Anterior cingulate cortex (tissue), 58 donors: ENCODE results near the gene TBC1D22A.

Source experiments
- DNase-seq, 58 donors: peaks; one replicate each; lab custom pipeline; 2025; lab: John Stamatoyannopoulos, UW

Gene TBC1D22A

DNA sequence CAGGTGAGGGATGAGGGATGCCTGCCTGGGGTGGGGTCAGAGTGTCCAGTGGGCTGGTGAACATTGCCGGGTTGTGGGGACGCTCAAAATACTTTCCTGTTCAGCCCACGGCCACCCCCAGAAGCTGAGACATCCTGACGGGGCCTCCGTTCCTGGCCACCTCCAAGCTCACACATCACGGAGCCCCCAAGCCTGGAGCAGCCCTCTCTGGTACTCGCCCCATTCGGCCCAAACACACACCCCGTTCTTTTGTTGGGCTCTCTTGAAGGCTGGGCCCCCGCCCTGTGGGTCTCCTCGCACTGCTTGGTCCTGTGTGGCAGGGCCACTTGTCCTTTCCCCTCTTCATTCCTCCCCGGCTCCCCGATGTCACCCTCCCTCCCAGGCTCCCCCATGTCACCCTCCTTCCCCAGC, 442.6 kb downstream of the TBC1D22A start:
- DNase-seq = no peak

DNA sequence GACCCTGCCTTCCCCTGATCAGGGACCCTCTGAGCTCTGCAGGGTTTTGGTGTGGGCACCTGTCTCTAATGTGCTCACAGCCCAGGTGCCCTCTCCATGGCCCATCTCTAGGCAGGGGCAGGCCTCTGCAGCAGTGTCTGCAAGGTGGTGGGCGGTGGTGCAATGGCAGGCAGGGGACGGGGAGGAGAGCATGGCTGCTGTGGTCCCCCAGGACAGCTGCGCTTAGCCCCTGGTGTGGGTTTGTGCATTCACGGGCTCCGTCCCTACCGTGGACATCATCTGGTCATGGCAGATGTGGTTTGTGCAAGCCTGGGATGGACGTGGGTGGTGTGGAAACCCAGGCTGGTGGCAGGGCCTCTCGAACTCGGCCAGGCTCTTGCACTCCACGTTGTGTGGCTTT, 443.1 kb downstream of the TBC1D22A start:
- DNase-seq = no peak

DNA sequence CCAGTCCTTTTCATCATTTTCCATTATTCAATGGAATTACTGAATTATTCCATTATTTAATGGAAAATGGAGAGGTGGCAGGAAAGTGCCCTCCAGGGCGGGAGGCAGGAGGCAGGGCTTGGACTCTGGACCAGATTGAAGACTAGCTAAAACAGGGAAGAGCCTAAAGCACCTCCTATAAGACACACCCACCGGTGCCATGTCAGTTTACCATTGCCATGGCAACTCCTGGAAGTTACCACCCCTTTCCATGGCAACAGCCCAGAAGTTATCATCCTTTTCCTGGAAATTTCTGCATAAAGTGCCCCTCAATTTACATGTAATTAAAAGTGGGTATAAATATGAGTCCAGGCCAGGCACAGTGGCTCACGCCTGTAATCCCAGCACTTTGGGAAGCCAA, 443.7 kb downstream of the TBC1D22A start:
- DNase-seq = no peak

DNA sequence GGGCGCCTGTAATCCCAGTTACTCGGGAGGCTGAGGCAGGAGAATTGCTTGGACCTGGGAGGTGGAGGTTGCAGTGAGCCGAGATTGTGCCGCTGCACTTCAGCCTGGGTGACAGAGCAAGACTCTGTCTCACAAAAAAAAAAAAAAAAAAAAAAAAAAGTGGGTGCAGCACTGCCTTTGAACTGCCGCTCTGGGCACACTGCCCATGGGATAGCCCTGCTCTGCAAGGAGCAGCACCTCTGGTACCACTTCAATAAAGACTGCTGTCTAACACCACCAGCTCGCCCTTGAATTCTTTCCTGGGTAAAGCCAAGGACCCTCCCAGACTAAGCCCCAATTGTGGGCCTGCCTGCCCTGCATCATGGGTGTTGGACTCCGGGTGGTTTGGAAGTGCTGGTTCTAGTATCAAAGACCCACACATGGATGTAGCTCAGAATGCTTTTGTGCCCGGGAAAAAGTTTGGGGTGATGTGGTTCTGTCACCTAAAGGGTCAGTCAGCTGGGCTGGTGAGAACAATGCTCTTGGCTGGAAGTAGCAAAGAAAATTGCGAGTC, 444.3 kb downstream of the TBC1D22A start:
- no peak for DNase-seq

DNA sequence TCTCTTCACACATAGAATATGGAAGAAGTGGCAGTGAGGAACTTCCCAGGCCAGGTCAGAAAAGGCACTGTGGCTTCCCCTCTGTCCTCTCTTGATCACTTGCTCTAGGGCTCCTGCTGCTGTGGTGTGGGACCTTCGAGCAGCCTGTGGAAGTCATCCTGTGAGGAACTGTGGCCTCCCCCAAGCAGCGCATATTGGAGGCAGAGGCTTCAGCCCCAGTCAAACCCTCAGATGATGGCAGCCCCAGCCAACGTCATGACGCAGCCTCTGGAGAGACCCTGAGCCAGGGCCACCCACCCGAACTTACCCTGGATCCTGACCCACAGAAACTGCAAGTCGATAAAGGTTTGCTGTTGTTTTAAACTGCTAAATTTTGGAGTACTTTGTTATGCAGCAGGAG, 444.9 kb downstream of the TBC1D22A start:
- no peak for DNase-seq

DNA sequence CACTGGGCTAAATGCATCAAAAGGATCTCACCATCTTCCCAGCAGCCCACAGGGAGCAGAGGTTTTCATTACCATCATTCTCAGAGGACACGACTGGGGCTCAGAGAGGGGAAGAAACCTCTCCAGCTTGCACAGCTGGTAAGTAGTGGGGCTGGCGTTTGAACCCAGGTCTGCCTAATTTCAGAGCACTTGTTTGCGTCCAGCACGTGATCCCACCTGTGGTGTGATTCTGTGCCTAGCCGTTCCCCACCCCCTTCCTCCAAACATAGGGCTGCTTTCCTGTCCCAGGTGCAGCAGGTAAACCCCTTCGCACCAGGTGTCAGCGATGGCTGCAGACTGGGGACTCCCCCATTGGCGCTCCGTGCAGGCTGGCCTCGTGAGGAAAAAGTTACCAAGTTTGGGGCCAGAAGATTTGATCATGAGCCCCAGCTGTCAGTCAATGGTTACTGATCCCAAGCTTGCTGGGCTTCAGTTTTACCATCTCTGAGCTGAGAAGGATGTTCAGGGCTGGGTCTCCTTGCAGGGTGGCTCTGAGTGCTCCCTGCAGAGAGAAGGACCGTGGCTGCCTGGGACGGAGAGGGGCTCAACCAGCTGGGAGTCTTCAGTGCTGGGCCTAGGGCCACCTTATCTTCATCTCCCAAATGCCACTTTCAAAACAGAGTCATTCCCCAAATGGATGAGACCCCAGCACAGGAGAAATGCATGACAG, 445.6 kb downstream of the TBC1D22A start:
- DNase-seq = no peak

DNA sequence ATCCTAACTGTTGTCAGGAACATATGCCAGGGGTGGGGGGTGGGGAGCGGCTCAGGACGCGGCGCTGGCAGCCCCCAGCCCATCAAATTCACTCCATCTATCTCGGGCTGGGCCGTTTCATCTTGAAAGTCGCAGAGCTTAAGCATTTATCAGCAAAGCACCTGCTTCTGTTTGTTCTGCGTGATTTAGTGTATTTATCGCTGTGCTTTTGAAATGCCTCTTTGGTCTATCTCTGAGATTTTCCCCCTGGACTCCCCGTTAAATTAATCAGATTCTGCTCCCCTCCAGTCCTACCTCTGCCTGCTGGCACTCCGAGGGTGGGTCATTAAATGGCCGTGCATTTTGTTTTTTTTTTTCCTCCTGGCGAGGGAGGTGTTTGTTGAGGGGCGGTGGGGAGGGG, 446.2 kb downstream of the TBC1D22A start:
- DNase-seq = no peak

DNA sequence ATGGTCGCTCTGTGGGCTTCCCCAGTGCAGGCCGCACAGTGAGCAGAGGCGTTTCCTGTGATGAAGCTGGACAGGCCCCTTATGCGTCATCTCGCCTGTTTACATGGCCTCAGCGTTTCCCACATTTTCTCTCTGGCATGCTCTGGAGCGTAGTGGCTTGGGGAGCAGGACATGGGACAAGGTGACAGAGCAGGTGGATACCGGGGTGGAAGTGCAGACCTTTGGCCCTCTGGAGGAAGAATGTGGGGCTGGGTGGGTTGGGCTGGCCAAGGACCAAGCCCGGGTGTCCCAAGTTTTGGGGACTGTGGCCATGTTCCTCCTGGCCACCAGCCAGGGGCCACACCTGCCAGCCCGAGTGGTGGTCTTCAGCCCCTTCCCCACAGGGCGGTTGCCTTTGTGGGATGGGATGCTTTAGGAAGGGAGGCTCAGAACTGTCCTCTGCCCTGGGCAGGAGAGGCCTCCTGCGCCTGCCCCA, 446.6 kb downstream of the TBC1D22A start:
- no peak for DNase-seq

DNA sequence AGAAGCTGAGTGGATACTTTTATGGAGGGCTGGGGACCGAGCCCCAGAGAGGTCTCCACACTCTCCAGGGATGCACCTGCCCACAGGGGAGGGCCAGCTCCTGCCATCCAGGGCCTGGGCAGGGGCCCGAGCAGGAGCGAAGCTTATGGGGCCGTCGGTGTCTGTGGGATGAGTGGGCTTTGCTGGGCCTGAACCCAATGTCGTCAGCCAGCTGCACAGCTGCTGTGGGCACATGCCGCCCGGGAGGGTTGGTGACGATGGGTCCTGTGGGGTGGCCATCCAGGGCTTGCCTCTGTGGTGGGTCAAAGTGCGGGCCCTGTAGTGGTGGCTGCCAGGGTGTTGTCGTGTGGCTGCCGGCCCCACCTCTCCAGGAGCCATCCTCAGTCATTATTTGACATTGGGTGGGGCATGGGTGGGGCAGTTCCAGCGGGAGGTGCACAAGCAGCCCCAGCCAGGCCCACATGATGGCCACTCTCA, 447.1 kb downstream of the TBC1D22A start:
- no peak for DNase-seq

DNA sequence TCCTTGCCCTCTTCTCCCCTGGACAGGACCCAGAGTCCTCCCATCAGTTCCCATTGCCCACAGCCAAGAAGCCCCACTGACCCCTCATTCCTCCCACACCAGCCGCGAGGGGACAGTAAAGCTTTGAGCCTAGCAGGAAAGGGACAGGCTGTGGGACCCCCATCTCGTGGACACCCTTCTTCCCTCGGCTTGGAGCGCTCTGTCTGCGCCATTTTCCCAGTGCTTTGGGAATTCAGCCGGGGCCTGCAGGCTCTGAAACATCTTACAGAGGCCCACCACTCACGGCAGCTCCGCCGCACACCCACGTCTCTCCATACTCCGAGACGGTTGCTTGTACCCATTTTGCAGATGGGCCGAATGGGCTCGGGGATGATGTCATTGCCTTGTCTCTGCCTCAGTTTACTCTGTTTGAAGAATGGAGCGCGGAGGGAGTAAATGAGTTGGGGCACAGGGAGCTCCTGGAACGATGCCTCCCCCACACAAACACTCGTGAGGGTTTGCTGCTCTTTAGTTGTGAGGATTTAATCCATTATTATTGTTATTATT, 447.7 kb downstream of the TBC1D22A start:
- no peak for DNase-seq

DNA sequence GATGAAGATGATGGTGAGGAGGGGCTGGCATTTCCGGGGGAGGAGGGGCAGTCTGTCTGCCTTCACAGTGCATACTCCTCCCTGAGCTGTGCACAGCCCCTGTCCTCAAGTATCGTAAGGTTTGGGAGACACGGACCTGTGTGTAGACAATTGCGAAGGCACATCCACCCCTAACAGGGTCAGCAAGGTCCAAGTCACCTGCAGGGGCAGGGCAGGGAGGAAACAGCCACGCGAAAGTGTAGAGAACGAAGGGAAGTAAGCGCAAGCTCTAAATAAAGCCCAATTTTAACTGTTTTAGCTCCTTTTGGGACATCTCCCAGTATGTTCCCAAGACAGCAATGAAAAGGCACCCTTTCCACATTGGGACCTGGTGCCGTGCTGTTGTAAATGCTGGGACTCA, 448.2 kb downstream of the TBC1D22A start:
- DNase-seq = no peak

DNA sequence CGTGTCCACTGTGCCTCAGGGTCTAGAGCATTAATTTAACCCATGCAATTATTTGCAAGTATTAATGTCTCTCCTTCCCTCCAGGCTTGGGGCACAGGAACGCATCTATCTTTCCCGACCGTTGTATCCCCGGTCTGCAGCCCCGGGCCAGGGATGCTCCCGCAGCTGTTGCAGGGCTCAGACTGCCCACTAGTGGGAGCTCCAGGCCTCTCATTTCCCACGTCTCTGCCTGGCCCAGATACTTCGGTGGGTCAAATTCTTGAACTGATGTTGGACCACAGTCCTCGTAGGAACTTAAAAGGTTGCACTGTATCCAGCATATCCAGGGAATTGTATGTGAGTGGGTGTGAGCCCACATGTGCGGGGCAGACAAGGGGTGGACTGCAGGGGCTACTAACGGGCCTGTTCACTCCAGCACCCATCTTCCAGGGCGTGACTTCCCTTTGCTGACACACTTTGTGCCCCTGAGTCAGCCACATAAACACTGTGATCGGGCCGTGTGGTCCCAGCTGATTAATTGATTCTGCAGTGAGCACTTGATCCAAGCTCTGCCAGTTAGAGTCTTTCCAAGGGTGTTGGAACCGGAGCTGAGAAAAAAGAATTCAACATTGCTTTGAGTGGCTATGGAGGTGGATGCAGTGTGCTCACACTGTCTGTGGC, 451.3 kb downstream of the TBC1D22A start:
- DNase-seq = peak in 1 of 58 donors; percentile 23

DNA sequence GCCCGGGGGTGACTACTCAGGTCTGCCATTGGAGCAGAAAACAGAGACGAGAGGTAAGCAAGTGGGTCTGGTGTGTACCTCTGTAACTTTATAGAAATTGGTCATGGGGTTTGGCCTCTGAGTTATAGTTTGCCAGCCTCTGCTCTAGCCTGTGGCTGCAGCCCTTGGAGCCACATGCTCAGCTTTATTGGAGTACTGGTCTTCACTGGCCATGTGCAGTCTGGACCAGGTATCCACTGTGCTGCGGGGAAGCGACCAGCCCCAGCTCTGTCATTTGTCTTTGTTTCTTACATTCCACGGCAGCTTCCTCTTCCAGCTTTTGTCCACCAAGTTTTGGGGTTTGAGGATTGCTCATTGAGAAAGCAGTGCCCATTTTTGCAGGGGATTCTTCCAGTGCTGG, 453.4 kb downstream of the TBC1D22A start:
- no peak for DNase-seq

DNA sequence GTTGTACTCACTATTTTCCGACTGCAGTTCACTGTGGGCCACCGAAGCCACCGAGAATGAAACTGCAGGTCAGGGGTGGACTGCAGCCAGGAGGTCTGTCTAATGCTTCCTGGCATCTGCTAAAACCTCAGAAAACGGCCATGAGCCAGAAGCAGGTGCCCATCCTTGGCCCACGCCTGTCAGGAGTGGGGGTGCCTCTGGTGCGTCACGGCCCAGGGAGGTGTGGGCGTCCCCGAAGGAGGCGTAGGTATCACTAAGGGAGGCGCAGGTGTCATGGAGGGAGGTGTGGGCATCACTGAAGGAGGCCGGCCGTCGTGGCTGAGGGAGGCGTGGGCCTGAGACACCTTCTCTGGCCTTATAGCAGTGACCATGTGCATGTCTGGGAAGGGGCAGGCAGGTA, 456.2 kb downstream of the TBC1D22A start:
- DNase-seq = no peak

DNA sequence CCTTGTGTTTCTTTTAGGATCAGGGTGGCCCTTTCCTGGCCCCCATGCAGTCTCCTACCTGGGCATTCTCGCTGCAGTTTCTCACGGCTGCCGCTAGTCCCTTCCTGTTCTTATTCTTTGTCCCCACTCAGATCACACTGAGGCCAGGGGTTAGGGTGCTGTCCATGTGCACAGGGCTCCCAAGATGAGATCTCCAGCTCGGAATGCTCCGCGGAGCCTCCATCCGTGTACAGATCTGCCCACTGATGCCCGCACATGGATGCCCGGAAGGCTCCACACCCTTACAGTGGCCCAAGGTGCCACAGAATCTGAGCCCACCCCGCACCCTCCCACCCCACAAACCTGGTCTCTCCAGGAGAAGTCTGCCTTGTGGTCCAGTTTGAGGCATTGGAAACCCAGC, 457.3 kb downstream of the TBC1D22A start:
- no peak for DNase-seq

DNA sequence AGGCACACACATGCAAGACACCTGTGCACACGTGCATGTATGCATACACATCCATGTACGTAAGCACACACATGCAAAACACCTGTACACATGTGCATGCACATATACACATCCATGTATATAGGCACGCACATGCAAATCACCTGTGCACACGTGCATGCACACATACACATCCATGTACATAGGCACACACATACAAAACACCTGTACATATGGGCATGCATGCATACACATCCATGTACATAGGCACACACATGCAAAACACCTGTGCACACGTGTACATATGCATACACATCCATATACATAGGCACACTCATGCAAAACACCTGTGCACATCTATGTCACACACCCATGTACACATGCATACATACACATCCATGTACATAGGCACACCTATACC, 458.3 kb downstream of the TBC1D22A start:
- DNase-seq = no peak

DNA sequence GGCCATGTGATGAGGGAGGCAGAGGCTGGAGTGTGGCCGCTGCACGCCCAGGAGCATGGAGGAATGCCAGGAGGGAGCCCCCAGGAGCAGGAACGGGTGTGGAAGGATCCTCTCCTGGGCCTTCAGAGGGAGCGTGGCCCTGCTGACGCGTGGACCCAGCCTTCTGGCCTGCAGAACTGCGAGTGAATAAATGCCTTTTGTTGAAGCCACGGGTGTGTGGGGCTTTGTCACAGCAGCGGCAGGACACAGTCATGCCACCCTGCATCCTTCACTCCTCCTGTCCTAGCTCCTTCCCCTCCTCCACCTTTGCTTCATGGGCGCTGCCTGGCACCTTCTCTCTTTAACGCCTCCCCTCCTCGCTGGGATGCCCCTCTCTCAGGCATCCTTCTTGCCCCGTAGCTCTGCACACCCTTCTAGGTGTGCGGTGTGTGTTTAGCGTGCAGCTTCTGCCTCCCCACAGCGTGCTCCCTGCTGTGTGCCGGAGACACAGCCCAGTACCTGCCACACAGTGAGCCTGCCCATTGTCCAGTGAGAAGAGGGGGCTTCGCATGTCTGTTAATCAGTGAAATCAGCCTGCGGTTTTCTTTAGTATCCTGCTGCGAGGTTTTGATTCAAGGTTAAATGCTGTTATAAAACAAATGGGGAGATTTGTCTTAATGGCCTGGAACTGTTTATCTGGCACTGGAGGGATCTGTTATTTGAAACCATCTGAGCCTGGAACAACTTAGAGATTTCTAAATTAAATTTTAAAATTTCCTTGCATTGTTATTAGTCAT, 459.6 kb downstream of the TBC1D22A start:
- peak in 8 of 58 donors; percentile 12 to 45 (median 26) for DNase-seq
